ENCODE results near the gene TMEM220.

- no peak for TF ChIP-seq SUZ12 (IDR thresholded peaks at IDR 0.05; ENCODE audit: extremely low read depth, insufficient read depth, insufficient read length)
- TF ChIP-seq YY1 (IDR thresholded peaks at IDR 0.05; ENCODE audit: insufficient read depth, insufficient read length) = no peak
Measured at GRCh38 chr17:10705727-10706126, 24.1 kb downstream of the TMEM220 start.

Data from NT2/D1 (cell line).